Measurements from ENCODE around the gene ACTRT2. TPM values are rescaled to one million over a fixed set of nuclear protein-coding genes. Genes with fewer than 3 reads are reported as not detected.

Gene ACTRT2
- total RNA-seq, 4 donors from 2014 or later: not detected

DNA sequence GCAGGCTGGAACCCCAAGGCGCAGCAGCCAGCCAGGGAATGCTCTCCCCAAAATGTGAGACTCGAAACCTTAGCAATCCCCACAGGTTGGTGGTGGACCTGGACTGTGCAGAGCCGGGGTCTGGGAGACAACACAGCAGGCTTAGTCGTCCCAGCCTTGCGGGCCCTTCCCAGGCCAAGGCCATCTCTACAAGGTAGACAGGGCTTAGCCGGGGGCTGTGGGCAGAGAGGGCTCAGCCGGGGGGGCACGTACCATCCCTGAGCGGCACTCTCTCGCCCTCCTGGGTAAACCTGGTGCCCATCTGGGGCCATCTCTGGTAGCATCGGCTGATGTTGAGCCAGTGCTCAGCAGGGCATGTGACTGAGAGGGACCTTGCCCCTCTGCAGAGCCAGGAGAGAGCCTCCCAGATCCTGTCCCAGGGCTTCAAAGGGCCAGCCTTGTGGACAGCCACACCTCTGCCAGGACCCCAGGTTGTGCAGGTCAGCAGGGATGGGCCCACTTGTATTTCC is 2.2 kb upstream of the ACTRT2 start:
- TF ChIP-seq, protein P1, sequence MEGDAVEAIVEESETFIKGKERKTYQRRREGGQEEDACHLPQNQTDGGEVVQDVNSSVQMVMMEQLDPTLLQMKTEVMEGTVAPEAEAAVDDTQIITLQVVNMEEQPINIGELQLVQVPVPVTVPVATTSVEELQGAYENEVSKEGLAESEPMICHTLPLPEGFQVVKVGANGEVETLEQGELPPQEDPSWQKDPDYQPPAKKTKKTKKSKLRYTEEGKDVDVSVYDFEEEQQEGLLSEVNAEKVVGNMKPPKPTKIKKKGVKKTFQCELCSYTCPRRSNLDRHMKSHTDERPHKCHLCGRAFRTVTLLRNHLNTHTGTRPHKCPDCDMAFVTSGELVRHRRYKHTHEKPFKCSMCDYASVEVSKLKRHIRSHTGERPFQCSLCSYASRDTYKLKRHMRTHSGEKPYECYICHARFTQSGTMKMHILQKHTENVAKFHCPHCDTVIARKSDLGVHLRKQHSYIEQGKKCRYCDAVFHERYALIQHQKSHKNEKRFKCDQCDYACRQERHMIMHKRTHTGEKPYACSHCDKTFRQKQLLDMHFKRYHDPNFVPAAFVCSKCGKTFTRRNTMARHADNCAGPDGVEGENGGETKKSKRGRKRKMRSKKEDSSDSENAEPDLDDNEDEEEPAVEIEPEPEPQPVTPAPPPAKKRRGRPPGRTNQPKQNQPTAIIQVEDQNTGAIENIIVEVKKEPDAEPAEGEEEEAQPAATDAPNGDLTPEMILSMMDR (IDR thresholded peaks at IDR 0.05): no peak
- DNase-seq (ENCODE audit: low spot score) (no peak), ATAC-seq (ENCODE audit: low FRiP score) (no peak)

DNA sequence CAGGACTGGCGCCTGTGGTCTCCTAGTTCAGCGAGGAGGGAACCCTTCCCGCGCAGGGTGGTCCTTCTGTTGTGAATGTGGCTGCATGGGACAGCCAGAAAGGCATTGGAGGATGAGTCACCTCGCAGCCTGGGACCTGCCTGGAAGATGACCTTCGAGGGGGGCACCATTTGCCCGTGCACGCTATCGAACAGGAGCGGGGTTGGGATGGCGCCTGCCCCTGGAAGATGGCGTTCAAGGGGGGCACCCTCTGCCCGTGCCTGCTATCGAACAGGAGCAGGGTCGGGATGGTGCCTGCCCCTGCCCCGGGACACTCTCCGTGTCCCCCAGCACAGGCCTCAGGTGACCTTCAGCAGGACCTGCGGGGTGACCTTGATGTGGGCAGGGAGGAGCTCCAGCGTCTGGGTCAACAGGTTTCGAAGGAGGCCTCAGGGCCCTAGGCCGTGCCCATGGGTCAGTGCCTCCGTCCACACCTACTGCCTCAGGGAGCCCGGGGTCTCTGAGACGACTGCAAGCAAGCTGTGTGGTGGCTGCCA is 1.7 kb upstream of the ACTRT2 start:
- ATAC-seq (ENCODE audit: low FRiP score): no peak
- no peak for DNase-seq (ENCODE audit: low spot score)
- TF ChIP-seq, protein P1 (IDR thresholded peaks at IDR 0.05): no peak

DNA sequence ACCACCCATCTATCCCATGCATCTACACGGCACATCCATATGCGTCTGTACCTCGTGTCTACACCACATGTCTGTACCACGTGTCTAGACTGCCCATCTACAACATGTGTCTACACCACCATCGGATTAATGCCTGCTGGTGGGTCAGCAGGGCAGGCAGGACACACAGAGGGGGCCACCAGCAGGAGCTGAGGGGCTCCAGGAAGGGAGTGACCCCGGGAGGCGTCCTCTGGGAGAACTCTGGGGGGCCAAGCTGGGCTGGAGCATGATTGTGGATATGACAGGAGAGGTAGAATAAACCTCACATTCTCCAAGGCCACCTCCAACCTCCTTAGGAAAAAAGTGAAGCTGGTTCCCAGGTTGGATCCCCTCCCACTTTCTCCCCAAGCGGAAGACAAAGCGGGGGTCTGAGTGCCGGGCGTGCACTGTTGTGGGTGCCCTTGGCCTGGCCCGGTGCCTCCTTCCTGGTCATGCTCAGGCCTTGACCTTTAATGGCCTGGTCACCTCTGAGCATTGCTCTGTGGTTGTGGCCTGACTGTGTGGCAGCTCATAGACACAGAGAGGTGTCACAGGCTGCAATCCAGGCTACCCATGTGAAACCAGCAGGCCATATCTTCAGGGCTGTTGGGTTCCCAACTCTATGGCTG is 881 bp upstream of the ACTRT2 start:
- DNase-seq (ENCODE audit: low spot score) (no peak), ATAC-seq (ENCODE audit: low FRiP score) (no peak)
- TF ChIP-seq, protein P1 (IDR thresholded peaks at IDR 0.05): no peak

DNA sequence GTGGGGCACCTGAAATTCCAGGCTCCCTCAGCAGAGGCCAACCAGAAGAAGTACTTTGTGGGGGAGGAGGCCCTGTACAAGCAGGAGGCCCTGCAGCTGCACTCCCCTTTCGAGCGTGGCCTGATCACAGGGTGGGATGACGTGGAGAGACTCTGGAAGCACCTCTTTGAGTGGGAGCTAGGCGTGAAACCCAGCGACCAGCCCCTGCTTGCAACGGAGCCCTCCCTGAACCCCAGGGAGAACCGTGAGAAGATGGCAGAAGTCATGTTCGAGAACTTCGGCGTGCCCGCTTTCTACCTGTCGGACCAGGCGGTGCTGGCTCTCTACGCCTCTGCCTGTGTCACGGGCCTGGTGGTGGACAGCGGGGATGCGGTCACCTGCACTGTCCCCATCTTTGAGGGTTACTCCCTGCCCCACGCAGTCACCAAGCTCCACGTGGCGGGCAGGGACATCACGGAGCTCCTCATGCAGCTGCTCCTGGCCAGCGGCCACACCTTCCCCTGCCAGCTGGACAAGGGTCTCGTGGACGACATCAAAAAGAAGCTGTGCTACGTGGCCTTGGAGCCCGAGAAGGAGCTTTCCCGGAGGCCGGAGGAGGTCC is 634 bp downstream of the ACTRT2 start:
- TF ChIP-seq, protein P1 (IDR thresholded peaks at IDR 0.05): no peak
- DNase-seq (ENCODE audit: low spot score): no peak
- ATAC-seq (ENCODE audit: low FRiP score): no peak

DNA sequence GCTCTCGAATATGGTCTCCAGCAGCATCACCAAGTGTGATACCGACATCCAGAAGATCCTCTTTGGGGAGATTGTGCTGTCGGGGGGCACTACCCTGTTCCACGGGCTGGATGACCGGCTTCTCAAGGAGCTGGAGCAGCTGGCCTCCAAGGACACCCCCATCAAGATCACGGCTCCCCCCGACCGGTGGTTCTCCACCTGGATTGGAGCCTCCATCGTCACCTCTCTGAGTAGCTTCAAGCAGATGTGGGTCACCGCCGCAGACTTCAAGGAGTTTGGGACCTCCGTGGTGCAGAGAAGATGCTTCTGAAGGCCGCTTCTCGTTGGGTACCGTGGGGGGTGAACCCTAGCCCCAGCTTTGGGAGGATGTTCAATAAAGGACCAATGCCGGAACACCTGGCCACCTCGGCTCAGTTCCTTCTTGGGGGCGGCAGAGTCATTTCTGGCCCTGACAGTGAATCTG is 1.3 kb downstream of the ACTRT2 start:
- TF ChIP-seq, protein P1 (IDR thresholded peaks at IDR 0.05): no peak
- no peak for ATAC-seq (ENCODE audit: low FRiP score)
- no peak for DNase-seq (ENCODE audit: low spot score)

DNA sequence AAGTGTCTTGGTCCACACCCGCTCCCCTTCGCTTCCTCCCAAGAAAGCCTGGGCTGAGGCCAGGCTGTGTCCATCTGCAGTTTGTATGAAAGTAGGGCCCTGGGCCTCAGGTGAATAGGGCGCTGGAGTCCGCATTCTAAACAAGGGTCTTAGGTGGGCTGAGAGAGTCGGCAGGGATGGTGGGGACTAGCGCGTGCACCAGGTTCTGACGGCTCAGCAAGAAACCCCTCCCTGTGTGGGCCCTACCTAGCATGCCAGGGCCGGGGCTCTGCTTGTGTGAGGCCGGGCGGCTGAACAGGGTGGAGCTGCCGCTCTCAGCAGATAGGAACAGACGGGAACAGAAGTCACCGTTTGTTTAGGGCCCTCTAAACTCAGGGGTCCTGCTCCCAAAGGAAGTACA is 1.7 kb downstream of the ACTRT2 start:
- TF ChIP-seq, protein P1 (IDR thresholded peaks at IDR 0.05): no peak
- ATAC-seq (ENCODE audit: low FRiP score): no peak
- no peak for DNase-seq (ENCODE audit: low spot score)
